T-helper 2 cell treated with Interferon-gamma antibody and Interleukin-4, amounts not matched to agents 5 μg/mL and 100 μg/mL, for 36 hours (primary cell): ENCODE measurements around the gene SYTL2.
A peak's percentile ranks its signal among the peaks of the same experiment; 100 is the strongest.

ENCODE experiments used
- DNase-seq: peaks from one replicate; pipeline ENCODE4 v3.0.0; 2021; ENCODE audit warnings: low spot score
- H3K27ac Mint-ChIP-seq: one replicate; pipeline ENCODE4 v1.8.0; 2021; ENCODE audit warnings: mild to moderate bottlenecking, mixed read lengths
- H3K27me3 Mint-ChIP-seq: one replicate; pipeline ENCODE4 v1.8.0; 2021; ENCODE audit warnings: low read depth, mixed read lengths
- H3K36me3 Mint-ChIP-seq: one replicate; pipeline ENCODE4 v1.8.0; 2021; ENCODE audit warnings: low read depth, mixed read lengths
- H3K4me1 Mint-ChIP-seq: one replicate; pipeline ENCODE4 v1.8.0; 2021; ENCODE audit warnings: low read depth, mixed read lengths
- H3K4me3 Mint-ChIP-seq: one replicate; pipeline ENCODE4 v1.8.0; 2022; ENCODE audit warnings: mild to moderate bottlenecking, moderate library complexity, mixed read lengths
- H3K9me3 Mint-ChIP-seq: one replicate; pipeline ENCODE4 v1.8.0; 2021; ENCODE audit warnings: mixed read lengths

Gene SYTL2

GRCh38 chr11:85752890-85753581 is 57.9 kb downstream of the SYTL2 start:
- DNase-seq: peak; percentile 93
- peak overlapping the region; percentile 96 for H3K27ac Mint-ChIP-seq
- peaks cover 2% of the 10 kb centered on the region for H3K9me3 Mint-ChIP-seq
- H3K36me3 Mint-ChIP-seq: peaks cover 46% of the 10 kb centered on the region
- H3K4me3 Mint-ChIP-seq: peak overlapping the region; percentile 61
- H3K4me1 Mint-ChIP-seq: peaks cover 89% of the 10 kb centered on the region
- H3K27me3 Mint-ChIP-seq: no peaks in the 10 kb centered on the region

GRCh38 chr11:85752201-85752889 is 58.6 kb downstream of the SYTL2 start:
- Mint-ChIP-seq H3K36me3 (peaks cover 45% of the 10 kb centered on the region), H3K4me3 (peak overlapping the region; percentile 61), H3K9me3 (peaks cover 2% of the 10 kb centered on the region), H3K27ac (peak overlapping the region; percentile 96), H3K4me1 (peaks cover 87% of the 10 kb centered on the region), H3K27me3 (no peaks in the 10 kb centered on the region)
- no peak for DNase-seq

- Mint-ChIP-seq H3K4me3 (peak overlapping the region; percentile 61), H3K27me3 (no peaks in the 10 kb centered on the region), H3K4me1 (peaks cover 87% of the 10 kb centered on the region), H3K9me3 (peaks cover 2% of the 10 kb centered on the region), H3K36me3 (peaks cover 46% of the 10 kb centered on the region), H3K27ac (peak overlapping the region; percentile 96)
- no peak for DNase-seq
Measured at GRCh38 chr11:85751724-85752123, 59.2 kb downstream of the SYTL2 start.

- H3K27me3 Mint-ChIP-seq: no peaks in the 10 kb centered on the region
- peak overlapping the region; percentile 61 for H3K4me3 Mint-ChIP-seq
- peaks cover 2% of the 10 kb centered on the region for H3K9me3 Mint-ChIP-seq
- H3K36me3 Mint-ChIP-seq: peaks cover 47% of the 10 kb centered on the region
- DNase-seq: no peak
- peaks cover 85% of the 10 kb centered on the region for H3K4me1 Mint-ChIP-seq
- H3K27ac Mint-ChIP-seq: peak overlapping the region; percentile 61
Measured at GRCh38 chr11:85750646-85751045, 60.3 kb downstream of the SYTL2 start.

- H3K9me3 Mint-ChIP-seq: peaks cover 2% of the 10 kb centered on the region
- no peak for DNase-seq
- peak overlapping the region; percentile 61 for H3K4me3 Mint-ChIP-seq
- peaks cover 84% of the 10 kb centered on the region for H3K4me1 Mint-ChIP-seq
- peaks cover 43% of the 10 kb centered on the region for H3K36me3 Mint-ChIP-seq
- H3K27ac Mint-ChIP-seq: peak overlapping the region; percentile 61
- H3K27me3 Mint-ChIP-seq: no peaks in the 10 kb centered on the region
Measured at GRCh38 chr11:85749884-85750283, 61.1 kb downstream of the SYTL2 start.

- Mint-ChIP-seq H3K4me1 (peaks cover 83% of the 10 kb centered on the region), H3K27me3 (no peaks in the 10 kb centered on the region), H3K27ac (no peak overlapping the region), H3K36me3 (peaks cover 43% of the 10 kb centered on the region), H3K9me3 (peaks cover 2% of the 10 kb centered on the region), H3K4me3 (peak overlapping the region; percentile 61)
- no peak for DNase-seq
Measured at GRCh38 chr11:85749287-85749834, 61.6 kb downstream of the SYTL2 start.

GRCh38 chr11:85748455-85748891 is 62.5 kb downstream of the SYTL2 start:
- H3K9me3 Mint-ChIP-seq: peaks cover 2% of the 10 kb centered on the region
- peaks cover 78% of the 10 kb centered on the region for H3K4me1 Mint-ChIP-seq
- H3K27me3 Mint-ChIP-seq: no peaks in the 10 kb centered on the region
- no peak overlapping the region for H3K4me3 Mint-ChIP-seq
- DNase-seq: no peak
- no peak overlapping the region for H3K27ac Mint-ChIP-seq
- peaks cover 39% of the 10 kb centered on the region for H3K36me3 Mint-ChIP-seq

GRCh38 chr11:85746670-85747069 is 64.3 kb downstream of the SYTL2 start:
- Mint-ChIP-seq H3K27ac (no peak overlapping the region), H3K27me3 (no peaks in the 10 kb centered on the region), H3K36me3 (peaks cover 38% of the 10 kb centered on the region), H3K4me3 (no peak overlapping the region), H3K4me1 (peaks cover 67% of the 10 kb centered on the region), H3K9me3 (no peaks in the 10 kb centered on the region)
- no peak for DNase-seq

GRCh38 chr11:85745626-85746025 is 65.3 kb downstream of the SYTL2 start:
- Mint-ChIP-seq H3K27me3 (no peaks in the 10 kb centered on the region), H3K27ac (peak overlapping the region; percentile 70), H3K36me3 (peaks cover 38% of the 10 kb centered on the region), H3K9me3 (no peaks in the 10 kb centered on the region), H3K4me3 (peak overlapping the region; percentile 26), H3K4me1 (peaks cover 57% of the 10 kb centered on the region)
- no peak for DNase-seq

GRCh38 chr11:85742873-85743275 is 68.1 kb downstream of the SYTL2 start:
- Mint-ChIP-seq H3K4me1 (peaks cover 42% of the 10 kb centered on the region), H3K4me3 (no peak overlapping the region), H3K27me3 (no peaks in the 10 kb centered on the region), H3K9me3 (no peaks in the 10 kb centered on the region), H3K27ac (no peak overlapping the region), H3K36me3 (peaks cover 38% of the 10 kb centered on the region)
- DNase-seq: no peak

GRCh38 chr11:85742348-85742747 is 68.6 kb downstream of the SYTL2 start:
- Mint-ChIP-seq H3K27me3 (no peaks in the 10 kb centered on the region), H3K27ac (no peak overlapping the region), H3K4me3 (no peak overlapping the region), H3K36me3 (peaks cover 39% of the 10 kb centered on the region), H3K9me3 (no peaks in the 10 kb centered on the region), H3K4me1 (peaks cover 44% of the 10 kb centered on the region)
- DNase-seq: no peak

GRCh38 chr11:85740481-85741400 is 70.2 kb downstream of the SYTL2 start:
- Mint-ChIP-seq H3K27ac (no peak overlapping the region), H3K36me3 (peaks cover 34% of the 10 kb centered on the region), H3K27me3 (no peaks in the 10 kb centered on the region), H3K4me1 (peaks cover 35% of the 10 kb centered on the region), H3K4me3 (no peak overlapping the region), H3K9me3 (no peaks in the 10 kb centered on the region)
- DNase-seq: no peak

GRCh38 chr11:85737738-85738137 is 73.2 kb downstream of the SYTL2 start:
- Mint-ChIP-seq H3K36me3 (peaks cover 33% of the 10 kb centered on the region), H3K27me3 (no peaks in the 10 kb centered on the region), H3K4me1 (peaks cover 19% of the 10 kb centered on the region), H3K9me3 (no peaks in the 10 kb centered on the region), H3K27ac (peak overlapping the region; percentile 21), H3K4me3 (peak overlapping the region; percentile 45)
- DNase-seq: no peak
